Activated T-helper 2 cell treated with anti-CD3 and anti-CD28 coated beads, Interferon-gamma antibody, Interleukin-2, Interleukin-4, amounts not matched to agents 10 μg/mL and 5 μg/mL and 100 μg/mL, durations not matched to agents 14 hours and 24 hours and 36 hours (primary cell): ENCODE measurements around the gene CTSD. TPM values are rescaled to one million over a fixed set of nuclear protein-coding genes. Genes with fewer than 3 reads are reported as not detected.
"Not testable (repeated sequence)": the region's sequence is repeated elsewhere in the genome, so short reads cannot be mapped to it uniquely, and the experiment has no call there.

Experiments
- DNase-seq: peaks from one replicate; pipeline ENCODE4 v3.0.0; 2021; ENCODE audit warnings: low spot score
- H3K27ac Mint-ChIP-seq: one replicate; pipeline ENCODE4 v1.8.0; 2021; ENCODE audit warnings: mixed read lengths
- H3K27me3 Mint-ChIP-seq: one replicate; pipeline ENCODE4 v1.8.0; 2021; ENCODE audit warnings: low read depth, mixed read lengths
- H3K36me3 Mint-ChIP-seq: one replicate; pipeline ENCODE4 v1.8.0; 2021; ENCODE audit warnings: low read depth, mixed read lengths
- H3K4me1 Mint-ChIP-seq: one replicate; pipeline ENCODE4 v1.8.0; 2021; ENCODE audit warnings: low read depth, mixed read lengths
- H3K4me3 Mint-ChIP-seq: one replicate; pipeline ENCODE4 v1.8.0; 2021; ENCODE audit warnings: low read depth, mild to moderate bottlenecking, moderate library complexity, mixed read lengths
- H3K9me3 Mint-ChIP-seq: one replicate; pipeline ENCODE4 v1.8.0; 2021; ENCODE audit warnings: mixed read lengths
- intact Hi-C: fragments of 100-400 bp; cut with micrococcal nuclease; formaldehyde crosslinking; loops from one replicate; pipeline ENCODE4 v1.15.1; 2023
- total RNA-seq: library from RNA; stranded (reverse); gene quantifications from 2 replicates; pipeline ENCODE4 v1.2.3, GENCODE V29; 2022

Gene CTSD
- total RNA-seq = 73.5 and 76.3 TPM in 2 replicates

DNA sequence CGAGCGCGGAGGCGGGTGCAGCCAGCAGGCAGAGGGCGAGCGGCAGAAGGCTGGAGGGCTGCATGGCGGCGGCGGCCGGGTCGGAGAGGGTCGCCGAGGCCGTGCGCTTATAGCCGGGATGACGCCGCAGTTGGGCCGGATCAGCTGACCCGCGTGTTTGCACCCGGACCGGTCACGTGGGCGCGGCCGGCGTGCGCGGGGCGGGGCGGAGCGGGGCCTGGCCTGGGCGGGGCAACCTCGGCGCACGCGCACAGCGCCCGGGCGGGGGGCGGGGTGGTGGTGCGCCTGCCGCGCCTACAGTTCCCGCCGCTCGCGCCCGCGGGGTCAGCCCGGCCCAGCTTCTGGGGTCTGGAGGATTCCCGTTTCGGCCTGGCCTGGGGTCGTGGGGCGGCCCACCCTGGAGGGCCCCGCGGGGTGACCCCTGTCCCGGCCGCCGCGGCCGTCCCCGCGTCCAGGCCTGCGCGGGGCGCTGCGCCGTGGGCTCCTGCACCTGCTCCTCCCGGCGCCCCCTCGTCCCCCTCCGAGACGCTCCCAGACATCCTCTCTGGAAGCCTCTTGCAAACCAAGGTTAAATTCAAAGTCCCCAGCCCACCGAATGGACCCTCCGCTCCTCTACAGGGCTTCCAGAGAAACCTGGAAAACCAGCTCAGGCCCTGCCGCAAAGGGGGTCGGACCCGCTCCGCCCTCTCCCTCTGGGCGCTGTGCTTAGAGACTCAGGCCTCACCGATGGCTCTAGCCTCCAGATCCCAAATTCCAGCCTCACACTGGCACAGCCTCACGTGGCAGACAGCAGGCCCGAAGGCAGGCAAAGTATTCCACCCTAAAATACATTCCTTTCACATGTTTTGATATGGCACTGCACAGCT is at the start of gene CTSD:
CTSD (minus strand) TSS at position 132 of the 866 bp plus-strand sequence; CDS start at position 64, 68 bp downstream.
- Mint-ChIP-seq H3K27me3 (no peaks in the 10 kb centered on the region), H3K4me3 (peak within 1 kb of the TSS; percentile 90), H3K27ac (peak within 1 kb of the TSS; percentile 85), H3K4me1 (peaks cover 8% of the 10 kb centered on the region), H3K36me3 (peaks cover 2% of the 10 kb centered on the region), H3K9me3 (no peaks in the 10 kb centered on the region)
- peak; percentile 86 for DNase-seq
- intact Hi-C loops = no loop called here

- DNase-seq, H3K27ac Mint-ChIP-seq, H3K9me3 Mint-ChIP-seq, intact Hi-C loops, H3K36me3 Mint-ChIP-seq, H3K4me3 Mint-ChIP-seq, H3K4me1 Mint-ChIP-seq: not testable (repeated sequence)
- peaks cover 15% of the 10 kb centered on the region for H3K27me3 Mint-ChIP-seq
Measured at GRCh38 chr11:1813356-1813755, 49.6 kb upstream of the CTSD start.

DNA sequence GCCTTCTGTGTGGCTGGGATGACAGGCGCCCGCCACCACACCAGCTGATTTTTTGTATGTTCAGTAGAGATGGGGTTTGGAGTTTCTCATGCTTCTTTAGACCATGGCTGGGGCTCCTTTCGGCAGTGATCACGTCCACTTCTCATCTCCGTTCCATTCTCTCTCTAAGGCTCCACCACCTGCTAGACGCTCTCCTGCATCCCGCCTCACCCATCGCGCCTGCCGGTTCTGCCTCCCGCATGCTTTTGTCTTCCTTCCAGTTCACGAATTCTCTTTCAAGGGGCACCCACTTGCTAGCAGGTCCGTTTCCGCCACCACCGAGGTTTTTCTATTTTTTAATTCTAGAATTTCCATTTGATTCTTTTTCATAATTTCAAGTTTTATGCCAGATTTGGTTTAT is 49.1 kb upstream of the CTSD start:
- Mint-ChIP-seq H3K27ac (no peak overlapping the region), H3K27me3 (peaks cover 18% of the 10 kb centered on the region), H3K4me3 (no peak overlapping the region), H3K9me3 (no peaks in the 10 kb centered on the region), H3K36me3 (no peaks in the 10 kb centered on the region), H3K4me1 (no peaks in the 10 kb centered on the region)
- intact Hi-C loops = no loop called here
- DNase-seq = no peak

- H3K4me1 Mint-ChIP-seq = no peaks in the 10 kb centered on the region
- no peaks in the 10 kb centered on the region for H3K9me3 Mint-ChIP-seq
- H3K27me3 Mint-ChIP-seq = peaks cover 19% of the 10 kb centered on the region
- no peaks in the 10 kb centered on the region for H3K36me3 Mint-ChIP-seq
- no peak overlapping the region for H3K4me3 Mint-ChIP-seq
- no peak overlapping the region for H3K27ac Mint-ChIP-seq
- intact Hi-C loops = no loop called here
- no peak for DNase-seq
Measured at GRCh38 chr11:1812274-1812673, 48.5 kb upstream of the CTSD start.

GRCh38 chr11:1810761-1811160 is 47.0 kb upstream of the CTSD start:
- H3K36me3 Mint-ChIP-seq = no peaks in the 10 kb centered on the region
- H3K27me3 Mint-ChIP-seq = peaks cover 19% of the 10 kb centered on the region
- intact Hi-C loops = no loop called here
- no peaks in the 10 kb centered on the region for H3K4me1 Mint-ChIP-seq
- DNase-seq = no peak
- no peaks in the 10 kb centered on the region for H3K9me3 Mint-ChIP-seq
- no peak overlapping the region for H3K27ac Mint-ChIP-seq
- no peak overlapping the region for H3K4me3 Mint-ChIP-seq

DNA sequence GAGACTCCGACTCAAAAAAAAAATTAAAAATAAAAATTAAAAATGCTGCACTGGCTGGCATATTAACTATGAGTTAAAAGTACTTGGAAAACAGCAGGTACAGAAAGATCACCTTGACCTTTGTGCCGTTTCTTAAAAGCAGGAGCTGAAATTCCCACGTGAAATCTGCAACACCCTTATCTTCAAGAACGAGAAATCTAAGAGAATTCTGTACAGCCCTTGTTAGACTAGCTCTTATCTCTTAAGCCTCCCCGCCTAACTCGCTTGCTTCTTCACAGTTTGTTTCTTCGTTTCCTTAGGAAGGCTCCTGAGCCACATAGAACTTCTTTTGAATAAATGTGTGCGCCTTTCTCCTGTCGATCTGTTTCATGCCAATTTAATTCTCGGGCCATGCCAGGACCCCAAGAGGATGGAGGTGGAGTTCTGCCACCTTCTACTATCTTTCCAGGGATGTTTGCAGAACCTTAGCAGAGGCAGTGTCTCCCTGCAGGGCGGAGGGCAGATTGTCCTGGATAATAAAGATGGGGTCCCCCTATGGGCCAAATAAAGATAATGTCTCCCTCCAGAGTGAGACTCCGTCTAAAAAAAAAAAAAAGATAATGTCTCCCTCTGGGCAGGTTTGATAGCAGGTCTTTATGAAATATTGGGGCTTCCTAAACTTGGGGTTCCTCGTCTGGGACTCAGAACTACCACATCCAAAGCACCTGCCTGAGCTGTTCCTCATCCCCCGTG is 43.7 kb upstream of the CTSD start:
- peaks cover 21% of the 10 kb centered on the region for H3K27me3 Mint-ChIP-seq
- no peak for DNase-seq
- H3K9me3 Mint-ChIP-seq = no peaks in the 10 kb centered on the region
- H3K4me1 Mint-ChIP-seq = no peaks in the 10 kb centered on the region
- intact Hi-C loops = no loop called here
- H3K27ac Mint-ChIP-seq = no peak overlapping the region
- H3K36me3 Mint-ChIP-seq = no peaks in the 10 kb centered on the region
- no peak overlapping the region for H3K4me3 Mint-ChIP-seq

- intact Hi-C loops = no loop called here
- no peak overlapping the region for H3K4me3 Mint-ChIP-seq
- H3K27me3 Mint-ChIP-seq = peaks cover 17% of the 10 kb centered on the region
- no peaks in the 10 kb centered on the region for H3K4me1 Mint-ChIP-seq
- no peak for DNase-seq
- no peaks in the 10 kb centered on the region for H3K36me3 Mint-ChIP-seq
- H3K9me3 Mint-ChIP-seq = no peaks in the 10 kb centered on the region
- H3K27ac Mint-ChIP-seq = no peak overlapping the region
Measured at GRCh38 chr11:1805525-1805924, 41.8 kb upstream of the CTSD start.

DNA sequence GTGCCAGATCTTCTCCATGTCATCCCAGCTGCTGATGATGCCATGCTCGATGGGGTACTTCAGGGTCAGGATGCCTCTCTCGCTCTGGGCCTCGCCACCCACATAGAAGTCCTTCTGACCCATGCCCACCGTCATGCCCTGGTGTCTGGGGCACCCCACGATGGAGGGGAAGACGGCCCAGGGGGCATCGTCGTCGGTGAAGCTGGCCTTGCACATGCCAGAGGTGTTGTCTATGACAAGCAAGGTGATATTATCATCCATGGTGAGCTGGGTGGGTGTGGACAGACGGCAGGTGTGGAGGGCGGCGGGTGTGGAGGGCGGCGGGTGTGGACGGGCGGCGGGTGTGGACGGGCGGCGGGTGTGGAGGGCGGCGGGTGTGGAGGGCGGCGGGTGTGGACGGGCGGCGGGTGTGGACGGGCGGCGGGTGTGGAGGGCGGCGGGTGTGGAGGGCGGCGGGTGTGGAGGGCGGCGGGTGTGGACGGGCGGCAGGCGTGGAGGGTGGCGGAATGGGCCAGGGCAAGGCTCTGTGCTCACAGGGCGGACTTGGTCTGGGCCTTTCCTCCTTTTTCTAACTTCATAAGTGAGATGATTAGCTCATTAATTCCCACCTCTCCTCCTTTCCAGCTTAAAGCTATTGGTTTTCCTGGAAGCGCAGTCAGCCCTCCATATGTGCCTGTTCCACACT is 40.2 kb upstream of the CTSD start:
- H3K9me3 Mint-ChIP-seq, H3K27ac Mint-ChIP-seq, H3K36me3 Mint-ChIP-seq, DNase-seq, intact Hi-C loops, H3K4me1 Mint-ChIP-seq, H3K4me3 Mint-ChIP-seq: not testable (repeated sequence)
- peaks cover 11% of the 10 kb centered on the region for H3K27me3 Mint-ChIP-seq

DNA sequence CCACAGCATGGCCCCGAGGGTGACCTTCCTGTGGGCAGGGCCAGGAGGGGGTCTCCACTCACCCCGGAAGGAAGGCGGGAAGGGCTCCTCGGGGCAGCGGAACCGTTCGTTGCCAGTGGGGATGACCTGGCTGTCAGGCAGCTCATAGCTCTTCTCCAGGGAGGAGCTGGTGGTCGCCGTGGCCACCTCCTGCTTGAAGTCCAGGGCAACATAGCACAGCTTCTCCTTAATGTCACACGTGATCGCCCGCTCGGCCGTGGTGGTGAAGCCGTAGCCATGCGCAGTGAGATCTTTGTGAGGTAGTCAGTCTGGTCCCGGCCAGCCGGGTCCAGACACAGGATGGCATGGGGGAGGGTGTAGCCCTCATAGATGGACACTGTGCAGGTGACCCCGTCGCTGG is 39.5 kb upstream of the CTSD start:
- Mint-ChIP-seq H3K36me3 (no peaks in the 10 kb centered on the region), H3K9me3 (no peaks in the 10 kb centered on the region), H3K27ac (no peak overlapping the region), H3K27me3 (peaks cover 8% of the 10 kb centered on the region), H3K4me3 (no peak overlapping the region), H3K4me1 (no peaks in the 10 kb centered on the region)
- intact Hi-C loops = no loop called here
- DNase-seq = no peak

DNA sequence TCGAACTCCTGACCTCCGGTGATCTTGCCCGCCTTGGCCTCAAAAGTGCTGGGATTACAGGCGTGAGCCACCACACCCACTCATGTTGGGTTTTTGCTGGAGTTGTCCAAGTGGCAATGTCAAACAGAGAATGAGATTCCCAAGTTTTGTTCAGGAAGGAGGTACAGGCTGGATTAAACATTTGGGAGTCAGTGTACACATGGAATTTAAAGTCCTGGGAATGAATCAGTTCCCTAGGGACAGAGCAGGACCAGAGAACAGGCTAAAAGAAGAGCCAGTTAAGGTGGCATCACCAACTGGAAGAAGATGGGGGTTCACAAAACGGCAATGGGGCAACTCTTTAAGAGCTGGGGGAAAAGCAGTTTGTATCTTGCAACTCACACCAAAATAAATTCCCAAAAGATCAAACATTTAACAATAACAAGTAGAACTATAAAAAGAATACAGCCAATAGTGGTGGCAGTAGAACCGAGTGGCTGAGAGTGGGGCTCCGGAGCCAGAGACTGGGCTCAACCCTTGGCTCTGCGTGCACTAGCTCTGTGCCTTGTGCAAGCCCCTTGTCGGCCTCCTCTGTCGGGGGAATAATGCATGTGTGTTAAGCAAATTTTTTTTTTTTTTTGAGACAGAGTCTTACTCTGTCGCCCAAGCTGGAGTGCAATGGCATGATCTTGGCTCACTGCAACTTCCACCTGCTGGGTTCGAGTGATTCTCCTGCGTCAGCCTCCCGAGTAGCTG is 33.8 kb upstream of the CTSD start:
- peaks cover 7% of the 10 kb centered on the region for H3K27me3 Mint-ChIP-seq
- H3K4me1 Mint-ChIP-seq = peaks cover 2% of the 10 kb centered on the region
- H3K27ac Mint-ChIP-seq = no peak overlapping the region
- intact Hi-C loops = no loop called here
- no peaks in the 10 kb centered on the region for H3K36me3 Mint-ChIP-seq
- no peak overlapping the region for H3K4me3 Mint-ChIP-seq
- DNase-seq = no peak
- H3K9me3 Mint-ChIP-seq = no peaks in the 10 kb centered on the region

- intact Hi-C loops = no loop called here
- H3K9me3 Mint-ChIP-seq = no peaks in the 10 kb centered on the region
- DNase-seq = no peak
- peaks cover 13% of the 10 kb centered on the region for H3K27me3 Mint-ChIP-seq
- no peak overlapping the region for H3K4me3 Mint-ChIP-seq
- no peak overlapping the region for H3K27ac Mint-ChIP-seq
- peaks cover 4% of the 10 kb centered on the region for H3K4me1 Mint-ChIP-seq
- no peaks in the 10 kb centered on the region for H3K36me3 Mint-ChIP-seq
Measured at GRCh38 chr11:1796413-1797011, 32.8 kb upstream of the CTSD start.

DNA sequence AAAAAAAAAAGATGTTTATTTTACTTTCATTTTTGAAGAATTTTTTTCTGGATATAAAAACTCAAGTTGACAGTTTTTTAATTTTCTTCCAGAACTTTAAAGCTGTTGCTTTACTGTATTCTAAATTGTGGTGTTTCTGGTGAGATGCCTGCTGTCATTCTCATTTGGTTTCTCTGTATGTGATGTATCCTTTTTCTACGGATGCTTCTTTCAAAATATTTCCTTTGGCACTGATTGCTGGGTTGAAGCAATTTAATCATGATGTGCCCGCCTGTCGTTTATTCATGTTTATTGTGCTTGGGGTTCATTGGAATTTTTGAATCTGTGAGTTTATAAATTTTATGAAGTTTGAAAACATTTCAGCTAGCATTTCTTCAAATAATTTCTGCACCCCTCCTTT is 29.4 kb upstream of the CTSD start:
- H3K27ac Mint-ChIP-seq = no peak overlapping the region
- intact Hi-C loops = no loop called here

More for the DNA sequence above, 29.4 kb upstream of the CTSD start:
- Mint-ChIP-seq H3K4me3 (no peak overlapping the region), H3K4me1 (peaks cover 4% of the 10 kb centered on the region), H3K9me3 (no peaks in the 10 kb centered on the region), H3K36me3 (no peaks in the 10 kb centered on the region), H3K27me3 (peaks cover 16% of the 10 kb centered on the region)
- no peak for DNase-seq
